ENCODE data around the gene PPT2. TPM values are rescaled to one million over a fixed set of nuclear protein-coding genes. Genes with fewer than 3 reads are reported as not detected.

PPT2 gene
- total and polyA plus RNA-seq, 2 experiments from 2014 or later: 8.9 to 20.6 TPM

DNA sequence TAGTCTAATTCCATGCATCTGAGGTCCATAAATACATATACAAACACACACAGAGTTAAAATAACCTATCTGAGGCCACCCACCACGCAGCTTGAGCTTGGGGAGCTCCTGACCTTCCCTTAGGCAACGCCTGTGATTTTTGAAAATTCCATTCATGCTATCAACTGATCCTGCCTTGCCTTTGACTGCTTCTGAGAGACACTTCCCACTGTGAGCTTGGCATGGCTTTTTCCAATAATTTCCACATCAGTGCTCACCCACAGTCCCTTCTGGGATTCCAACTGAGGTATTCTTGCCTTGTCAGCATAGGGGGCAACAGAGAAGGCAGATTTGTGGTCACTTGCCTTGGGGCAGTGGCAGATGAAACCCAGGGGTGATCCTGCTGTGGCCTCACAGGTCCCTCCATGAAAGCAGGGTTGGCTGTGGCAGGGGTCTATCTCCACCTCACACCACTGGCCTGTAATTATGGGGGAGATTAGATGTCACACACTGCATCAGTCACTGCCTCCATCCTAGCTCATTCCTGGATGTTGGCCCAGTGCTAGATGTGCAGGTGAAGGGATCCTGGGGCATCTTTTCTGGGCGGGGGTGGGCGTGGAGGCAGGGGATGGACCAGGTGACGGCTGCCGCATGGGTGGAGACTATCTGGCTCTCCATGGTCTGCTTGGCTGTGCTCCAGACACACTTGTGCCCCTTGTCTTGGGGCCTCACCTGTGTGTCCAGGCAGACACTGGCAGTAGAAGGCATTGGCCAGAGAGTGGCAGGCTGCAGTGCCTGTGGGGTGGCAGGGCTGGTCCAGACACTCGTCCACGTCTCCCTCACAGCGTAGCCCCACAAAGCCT is 49.7 kb downstream of the PPT2 start:
- no peak for ATAC-seq
- no peaks in the 10 kb centered on the region; the same call in 2 of the 3 replicates for H3K4me1 Mint-ChIP-seq
- H3K4me3 Mint-ChIP-seq: no peak overlapping the region

More for the DNA sequence above, 49.7 kb downstream of the PPT2 start:
- no peaks in the 10 kb centered on the region for H3K36me3 Mint-ChIP-seq (ENCODE audit: low read depth)
- H2AFZ ChIP-seq: no peak overlapping the region
- no peak overlapping the region for H3K4me2 ChIP-seq
- H4K20me1 ChIP-seq (replicated peaks; ENCODE audit: insufficient read depth): no peaks in the 10 kb centered on the region
- H3K4me3 ChIP-seq: no peak overlapping the region
- H3K9me2 ChIP-seq (ENCODE audit: insufficient read depth): no peaks in the 10 kb centered on the region
- H3K27me3 ChIP-seq (ENCODE audit: insufficient read depth): no peaks in the 10 kb centered on the region
- no peaks in the 10 kb centered on the region for H3F3A ChIP-seq (replicated peaks; ENCODE audit: low read depth)
- TF ChIP-seq, protein P1, sequence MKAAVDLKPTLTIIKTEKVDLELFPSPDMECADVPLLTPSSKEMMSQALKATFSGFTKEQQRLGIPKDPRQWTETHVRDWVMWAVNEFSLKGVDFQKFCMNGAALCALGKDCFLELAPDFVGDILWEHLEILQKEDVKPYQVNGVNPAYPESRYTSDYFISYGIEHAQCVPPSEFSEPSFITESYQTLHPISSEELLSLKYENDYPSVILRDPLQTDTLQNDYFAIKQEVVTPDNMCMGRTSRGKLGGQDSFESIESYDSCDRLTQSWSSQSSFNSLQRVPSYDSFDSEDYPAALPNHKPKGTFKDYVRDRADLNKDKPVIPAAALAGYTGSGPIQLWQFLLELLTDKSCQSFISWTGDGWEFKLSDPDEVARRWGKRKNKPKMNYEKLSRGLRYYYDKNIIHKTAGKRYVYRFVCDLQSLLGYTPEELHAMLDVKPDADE (IDR thresholded peaks at IDR 0.05): no peak
- TF ChIP-seq NANOG (IDR thresholded peaks at IDR 0.05; ENCODE audit: borderline replicate concordance) (no peak), ZNF331 (CRISPR knock-in tag; IDR thresholded peaks at IDR 0.05; ENCODE audit: low read depth) (no peak), EZH2 (IDR thresholded peaks at IDR 0.05; ENCODE audit: low read depth, unreplicated experiment) (no peak), JUNB (IDR thresholded peaks at IDR 0.05; ENCODE audit: unreplicated experiment) (no peak), STAT1 (IDR thresholded peaks at IDR 0.05; ENCODE audit: unreplicated experiment) (no peak), ZNF114 (CRISPR knock-in tag; IDR thresholded peaks at IDR 0.05) (no peak), CREB1 (CRISPR knock-in tag; IDR thresholded peaks at IDR 0.05; ENCODE audit: low read depth) (no peak), POLR2AphosphoS5 (IDR thresholded peaks at IDR 0.05; ENCODE audit: low read depth) (no peak), EZH2phosphoT487 (IDR thresholded peaks at IDR 0.05; ENCODE audit: unreplicated experiment) (no peak)
- TF ChIP-seq, protein P2, sequence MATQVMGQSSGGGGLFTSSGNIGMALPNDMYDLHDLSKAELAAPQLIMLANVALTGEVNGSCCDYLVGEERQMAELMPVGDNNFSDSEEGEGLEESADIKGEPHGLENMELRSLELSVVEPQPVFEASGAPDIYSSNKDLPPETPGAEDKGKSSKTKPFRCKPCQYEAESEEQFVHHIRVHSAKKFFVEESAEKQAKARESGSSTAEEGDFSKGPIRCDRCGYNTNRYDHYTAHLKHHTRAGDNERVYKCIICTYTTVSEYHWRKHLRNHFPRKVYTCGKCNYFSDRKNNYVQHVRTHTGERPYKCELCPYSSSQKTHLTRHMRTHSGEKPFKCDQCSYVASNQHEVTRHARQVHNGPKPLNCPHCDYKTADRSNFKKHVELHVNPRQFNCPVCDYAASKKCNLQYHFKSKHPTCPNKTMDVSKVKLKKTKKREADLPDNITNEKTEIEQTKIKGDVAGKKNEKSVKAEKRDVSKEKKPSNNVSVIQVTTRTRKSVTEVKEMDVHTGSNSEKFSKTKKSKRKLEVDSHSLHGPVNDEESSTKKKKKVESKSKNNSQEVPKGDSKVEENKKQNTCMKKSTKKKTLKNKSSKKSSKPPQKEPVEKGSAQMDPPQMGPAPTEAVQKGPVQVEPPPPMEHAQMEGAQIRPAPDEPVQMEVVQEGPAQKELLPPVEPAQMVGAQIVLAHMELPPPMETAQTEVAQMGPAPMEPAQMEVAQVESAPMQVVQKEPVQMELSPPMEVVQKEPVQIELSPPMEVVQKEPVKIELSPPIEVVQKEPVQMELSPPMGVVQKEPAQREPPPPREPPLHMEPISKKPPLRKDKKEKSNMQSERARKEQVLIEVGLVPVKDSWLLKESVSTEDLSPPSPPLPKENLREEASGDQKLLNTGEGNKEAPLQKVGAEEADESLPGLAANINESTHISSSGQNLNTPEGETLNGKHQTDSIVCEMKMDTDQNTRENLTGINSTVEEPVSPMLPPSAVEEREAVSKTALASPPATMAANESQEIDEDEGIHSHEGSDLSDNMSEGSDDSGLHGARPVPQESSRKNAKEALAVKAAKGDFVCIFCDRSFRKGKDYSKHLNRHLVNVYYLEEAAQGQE (IDR thresholded peaks at IDR 0.05; ENCODE audit: unreplicated experiment): no peak
- TF ChIP-seq, protein P3, sequence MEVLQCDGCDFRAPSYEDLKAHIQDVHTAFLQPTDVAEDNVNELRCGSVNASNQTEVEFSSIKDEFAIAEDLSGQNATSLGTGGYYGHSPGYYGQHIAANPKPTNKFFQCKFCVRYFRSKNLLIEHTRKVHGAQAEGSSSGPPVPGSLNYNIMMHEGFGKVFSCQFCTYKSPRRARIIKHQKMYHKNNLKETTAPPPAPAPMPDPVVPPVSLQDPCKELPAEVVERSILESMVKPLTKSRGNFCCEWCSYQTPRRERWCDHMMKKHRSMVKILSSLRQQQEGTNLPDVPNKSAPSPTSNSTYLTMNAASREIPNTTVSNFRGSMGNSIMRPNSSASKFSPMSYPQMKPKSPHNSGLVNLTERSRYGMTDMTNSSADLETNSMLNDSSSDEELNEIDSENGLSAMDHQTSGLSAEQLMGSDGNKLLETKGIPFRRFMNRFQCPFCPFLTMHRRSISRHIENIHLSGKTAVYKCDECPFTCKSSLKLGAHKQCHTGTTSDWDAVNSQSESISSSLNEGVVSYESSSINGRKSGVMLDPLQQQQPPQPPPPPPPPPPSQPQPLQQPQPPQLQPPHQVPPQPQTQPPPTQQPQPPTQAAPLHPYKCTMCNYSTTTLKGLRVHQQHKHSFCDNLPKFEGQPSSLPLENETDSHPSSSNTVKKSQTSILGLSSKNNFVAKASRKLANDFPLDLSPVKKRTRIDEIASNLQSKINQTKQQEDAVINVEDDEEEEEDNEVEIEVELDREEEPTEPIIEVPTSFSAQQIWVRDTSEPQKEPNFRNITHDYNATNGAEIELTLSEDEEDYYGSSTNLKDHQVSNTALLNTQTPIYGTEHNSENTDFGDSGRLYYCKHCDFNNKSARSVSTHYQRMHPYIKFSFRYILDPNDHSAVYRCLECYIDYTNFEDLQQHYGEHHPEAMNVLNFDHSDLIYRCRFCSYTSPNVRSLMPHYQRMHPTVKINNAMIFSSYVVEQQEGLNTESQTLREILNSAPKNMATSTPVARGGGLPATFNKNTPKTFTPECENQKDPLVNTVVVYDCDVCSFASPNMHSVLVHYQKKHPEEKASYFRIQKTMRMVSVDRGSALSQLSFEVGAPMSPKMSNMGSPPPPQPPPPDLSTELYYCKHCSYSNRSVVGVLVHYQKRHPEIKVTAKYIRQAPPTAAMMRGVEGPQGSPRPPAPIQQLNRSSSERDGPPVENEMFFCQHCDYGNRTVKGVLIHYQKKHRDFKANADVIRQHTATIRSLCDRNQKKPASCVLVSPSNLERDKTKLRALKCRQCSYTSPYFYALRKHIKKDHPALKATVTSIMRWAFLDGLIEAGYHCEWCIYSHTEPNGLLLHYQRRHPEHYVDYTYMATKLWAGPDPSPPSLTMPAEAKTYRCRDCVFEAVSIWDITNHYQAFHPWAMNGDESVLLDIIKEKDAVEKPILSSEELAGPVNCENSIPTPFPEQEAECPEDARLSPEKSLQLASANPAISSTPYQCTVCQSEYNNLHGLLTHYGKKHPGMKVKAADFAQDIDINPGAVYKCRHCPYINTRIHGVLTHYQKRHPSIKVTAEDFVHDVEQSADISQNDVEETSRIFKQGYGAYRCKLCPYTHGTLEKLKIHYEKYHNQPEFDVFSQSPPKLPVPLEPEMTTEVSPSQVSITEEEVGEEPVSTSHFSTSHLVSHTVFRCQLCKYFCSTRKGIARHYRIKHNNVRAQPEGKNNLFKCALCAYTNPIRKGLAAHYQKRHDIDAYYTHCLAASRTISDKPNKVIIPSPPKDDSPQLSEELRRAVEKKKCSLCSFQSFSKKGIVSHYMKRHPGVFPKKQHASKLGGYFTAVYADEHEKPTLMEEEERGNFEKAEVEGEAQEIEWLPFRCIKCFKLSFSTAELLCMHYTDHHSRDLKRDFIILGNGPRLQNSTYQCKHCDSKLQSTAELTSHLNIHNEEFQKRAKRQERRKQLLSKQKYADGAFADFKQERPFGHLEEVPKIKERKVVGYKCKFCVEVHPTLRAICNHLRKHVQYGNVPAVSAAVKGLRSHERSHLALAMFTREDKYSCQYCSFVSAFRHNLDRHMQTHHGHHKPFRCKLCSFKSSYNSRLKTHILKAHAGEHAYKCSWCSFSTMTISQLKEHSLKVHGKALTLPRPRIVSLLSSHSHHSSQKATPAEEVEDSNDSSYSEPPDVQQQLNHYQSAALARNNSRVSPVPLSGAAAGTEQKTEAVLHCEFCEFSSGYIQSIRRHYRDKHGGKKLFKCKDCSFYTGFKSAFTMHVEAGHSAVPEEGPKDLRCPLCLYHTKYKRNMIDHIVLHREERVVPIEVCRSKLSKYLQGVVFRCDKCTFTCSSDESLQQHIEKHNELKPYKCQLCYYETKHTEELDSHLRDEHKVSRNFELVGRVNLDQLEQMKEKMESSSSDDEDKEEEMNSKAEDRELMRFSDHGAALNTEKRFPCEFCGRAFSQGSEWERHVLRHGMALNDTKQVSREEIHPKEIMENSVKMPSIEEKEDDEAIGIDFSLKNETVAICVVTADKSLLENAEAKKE (CRISPR knock-in tag; IDR thresholded peaks at IDR 0.05): no peak
- TF ChIP-seq, protein P4, sequence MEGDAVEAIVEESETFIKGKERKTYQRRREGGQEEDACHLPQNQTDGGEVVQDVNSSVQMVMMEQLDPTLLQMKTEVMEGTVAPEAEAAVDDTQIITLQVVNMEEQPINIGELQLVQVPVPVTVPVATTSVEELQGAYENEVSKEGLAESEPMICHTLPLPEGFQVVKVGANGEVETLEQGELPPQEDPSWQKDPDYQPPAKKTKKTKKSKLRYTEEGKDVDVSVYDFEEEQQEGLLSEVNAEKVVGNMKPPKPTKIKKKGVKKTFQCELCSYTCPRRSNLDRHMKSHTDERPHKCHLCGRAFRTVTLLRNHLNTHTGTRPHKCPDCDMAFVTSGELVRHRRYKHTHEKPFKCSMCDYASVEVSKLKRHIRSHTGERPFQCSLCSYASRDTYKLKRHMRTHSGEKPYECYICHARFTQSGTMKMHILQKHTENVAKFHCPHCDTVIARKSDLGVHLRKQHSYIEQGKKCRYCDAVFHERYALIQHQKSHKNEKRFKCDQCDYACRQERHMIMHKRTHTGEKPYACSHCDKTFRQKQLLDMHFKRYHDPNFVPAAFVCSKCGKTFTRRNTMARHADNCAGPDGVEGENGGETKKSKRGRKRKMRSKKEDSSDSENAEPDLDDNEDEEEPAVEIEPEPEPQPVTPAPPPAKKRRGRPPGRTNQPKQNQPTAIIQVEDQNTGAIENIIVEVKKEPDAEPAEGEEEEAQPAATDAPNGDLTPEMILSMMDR (conservative IDR thresholded peaks at IDR 0.05; ENCODE audit: low read depth in 2 of 2): no peak
- H3K9me3 Mint-ChIP-seq: peaks cover 3% of the 10 kb centered on the region; the same call in 2 of the 3 replicates
- no peak overlapping the region for H3K27ac Mint-ChIP-seq
- H3K27me3 Mint-ChIP-seq (ENCODE audit: insufficient read depth, low read depth, poor library complexity): no peaks in the 10 kb centered on the region
- DNase-seq (ENCODE audit: low spot score): no peak
- H3K4me1 ChIP-seq (ENCODE audit: insufficient read depth): no peaks in the 10 kb centered on the region
- no peak overlapping the region for H3K27ac ChIP-seq (ENCODE audit: low read depth)
- H3K36me3 ChIP-seq (ENCODE audit: insufficient read depth): no peaks in the 10 kb centered on the region
- H3K79me2 ChIP-seq (replicated peaks; ENCODE audit: insufficient read depth): no peaks in the 10 kb centered on the region

Data from GM23338 (cell line).